DOHH2 (cell line): ENCODE data around the gene GPD1.
A peak's percentile ranks its signal among the peaks of the same experiment; 100 is the strongest.

ENCODE experiments used
- H3F3A ChIP-seq: fragments of 200-600 bp; sonication (generic), shearing (Covaris generic); 2 replicates; pipeline ENCODE4 v1.6.0; 2016; ENCODE audit warnings: antibody characterized with exemption, mild to moderate bottlenecking; ENCODE audit not compliant: control insufficient read depth, insufficient read depth
- H3K27ac ChIP-seq: fragments of 200-600 bp; sonication (generic); 2 replicates; pipeline ENCODE4 v1.5.1; 2014; ENCODE audit warnings: low read depth, mild to moderate bottlenecking, low read length, moderate library complexity
- H3K27me3 ChIP-seq: fragments of 200-600 bp; sonication (generic); 2 replicates; pipeline ENCODE4 v1.6.1; 2014; ENCODE audit warnings: mild to moderate bottlenecking, low read length, mixed read lengths; ENCODE audit not compliant: control insufficient read depth
- H3K36me3 ChIP-seq: fragments of 200-600 bp; sonication (generic); 2 replicates; pipeline ENCODE4 v1.6.1; 2014; ENCODE audit warnings: mild to moderate bottlenecking, low read length, moderate library complexity, mixed read lengths; ENCODE audit not compliant: control insufficient read depth
- H3K4me1 ChIP-seq: fragments of 200-600 bp; sonication (generic); 2 replicates; pipeline ENCODE4 v1.6.1; 2014; ENCODE audit warnings: mild to moderate bottlenecking, low read length, mixed read lengths; ENCODE audit not compliant: control insufficient read depth
- H3K4me2 ChIP-seq: fragments of 200-600 bp; sonication (generic); 2 replicates; pipeline ENCODE4 v1.6.0; 2014; ENCODE audit warnings: mild to moderate bottlenecking, low read length, moderate library complexity
- H3K4me3 ChIP-seq: fragments of 200-600 bp; sonication (generic); 2 replicates; pipeline ENCODE4 v1.5.1; 2014; ENCODE audit warnings: mild to moderate bottlenecking, low read length, mixed read lengths
- H3K79me2 ChIP-seq: fragments of 200-600 bp; sonication (generic); 2 replicates; pipeline ENCODE4 v1.6.1; 2014; ENCODE audit warnings: mild to moderate bottlenecking, low read length, mixed read lengths; ENCODE audit not compliant: control insufficient read depth
- H3K9me2 ChIP-seq: fragments of 200-600 bp; sonication (generic); replicated peaks from 2 replicates; pipeline ENCODE4 v1.6.1; 2014; ENCODE audit warnings: mild to moderate bottlenecking, low read length, mixed read lengths; ENCODE audit not compliant: control insufficient read depth
- H3K9me3 ChIP-seq: fragments of 200-600 bp; sonication (generic); 2 replicates; pipeline ENCODE4 v1.6.1; 2014; ENCODE audit warnings: antibody characterized with exemption, low read length, mixed read lengths; ENCODE audit not compliant: control insufficient read depth, insufficient read depth
- H4K20me1 ChIP-seq: fragments of 200-600 bp; sonication (generic); 2 replicates; pipeline ENCODE4 v1.6.0; 2014; ENCODE audit warnings: low read depth, mild to moderate bottlenecking, antibody characterized with exemption, low read length, moderate library complexity; ENCODE audit not compliant: control insufficient read depth, insufficient read depth
- CTCF ChIP-seq: fragments of 200-600 bp; sonication (generic); IDR thresholded peaks from one replicate; pipeline ENCODE4 v1.5.1; 2014; ENCODE audit warnings: antibody characterized with exemption, mild to moderate bottlenecking, low read depth, low read length; ENCODE audit not compliant: poor library complexity, severe bottlenecking
- EZH2phosphoT487 ChIP-seq: fragments of 200-600 bp; sonication (generic); IDR thresholded peaks from 2 replicates; pipeline ENCODE4 v1.6.1; 2017; ENCODE audit warnings: borderline replicate concordance, mild to moderate bottlenecking, antibody characterized with exemption, low read length, moderate library complexity, mixed read lengths

GPD1 gene

GRCh38 chr12:50059440-50060119, 44.2 kb upstream of the GPD1 start:
- peaks cover 36% of the 10 kb centered on the region for H3K4me1 ChIP-seq
- no peak overlapping the region for H3K27ac ChIP-seq
- no peaks in the 10 kb centered on the region for H3F3A ChIP-seq
- H3K4me3 ChIP-seq: no peak overlapping the region
- no peaks in the 10 kb centered on the region for H3K79me2 ChIP-seq
- TF ChIP-seq EZH2phosphoT487 (no peak), CTCF (no peak)
- peak overlapping the region; percentile 19; the same call in 1 of the 2 replicates for H3K4me2 ChIP-seq
- H3K27me3 ChIP-seq: peaks cover 64% of the 10 kb centered on the region
- no peaks in the 10 kb centered on the region for H3K9me3 ChIP-seq
- 0 out of 2 replicates have a peak, but pooled peaks cover 4% of the 10 kb centered on the region for H4K20me1 ChIP-seq
- no peaks in the 10 kb centered on the region for H3K9me2 ChIP-seq
- no peaks in the 10 kb centered on the region for H3K36me3 ChIP-seq

GRCh38 chr12:50060120-50060468, 43.7 kb upstream of the GPD1 start:
- Histone ChIP-seq H3K9me3 (no peaks in the 10 kb centered on the region), H3K4me1 (peaks cover 36% of the 10 kb centered on the region), H3K27ac (no peak overlapping the region), H3K9me2 (no peaks in the 10 kb centered on the region), H3F3A (no peaks in the 10 kb centered on the region), H3K27me3 (peaks cover 64% of the 10 kb centered on the region), H3K79me2 (no peaks in the 10 kb centered on the region), H4K20me1 (0 out of 2 replicates have a peak, but pooled peaks cover 4% of the 10 kb centered on the region), H3K4me2 (no peak overlapping the region; the same call in 1 of the 2 replicates), H3K36me3 (no peaks in the 10 kb centered on the region), H3K4me3 (no peak overlapping the region)
- TF ChIP-seq CTCF: no peak
- no peak for TF ChIP-seq EZH2phosphoT487

GRCh38 chr12:50061171-50061570, 42.6 kb upstream of the GPD1 start:
- H3F3A ChIP-seq: no peaks in the 10 kb centered on the region
- 0 out of 2 replicates have a peak, but pooled peaks cover 4% of the 10 kb centered on the region for H4K20me1 ChIP-seq
- no peaks in the 10 kb centered on the region for H3K36me3 ChIP-seq
- peaks cover 71% of the 10 kb centered on the region for H3K27me3 ChIP-seq
- H3K27ac ChIP-seq: no peak overlapping the region
- H3K9me2 ChIP-seq: no peaks in the 10 kb centered on the region
- TF ChIP-seq EZH2phosphoT487: no peak
- H3K4me3 ChIP-seq: no peak overlapping the region
- no peaks in the 10 kb centered on the region for H3K9me3 ChIP-seq
- H3K4me2 ChIP-seq: no peak overlapping the region
- H3K4me1 ChIP-seq: peaks cover 29% of the 10 kb centered on the region
- no peaks in the 10 kb centered on the region for H3K79me2 ChIP-seq

GRCh38 chr12:50061946-50062686, 41.7 kb upstream of the GPD1 start:
- Histone ChIP-seq H3K4me3 (no peak overlapping the region), H3K27me3 (peaks cover 70% of the 10 kb centered on the region), H3K4me2 (no peak overlapping the region), H3K9me2 (no peaks in the 10 kb centered on the region), H4K20me1 (no peaks in the 10 kb centered on the region), H3K36me3 (no peaks in the 10 kb centered on the region), H3K79me2 (no peaks in the 10 kb centered on the region), H3F3A (no peaks in the 10 kb centered on the region; the same call in 1 of the 2 replicates), H3K4me1 (peaks cover 19% of the 10 kb centered on the region), H3K9me3 (no peaks in the 10 kb centered on the region), H3K27ac (no peak overlapping the region)
- TF ChIP-seq EZH2phosphoT487 (no peak), CTCF (no peak)
